ENCODE measurements around the gene USP25. TPM values are rescaled to one million over a fixed set of nuclear protein-coding genes. Genes with fewer than 3 reads are reported as not detected.

The USP25 gene
- total and polyA plus RNA-seq, 2 of the 8 experiments (the other 6 are each of a cell fraction or from before 2014, with no cell fraction given): 11.2 to 48.1 TPM

DNA sequence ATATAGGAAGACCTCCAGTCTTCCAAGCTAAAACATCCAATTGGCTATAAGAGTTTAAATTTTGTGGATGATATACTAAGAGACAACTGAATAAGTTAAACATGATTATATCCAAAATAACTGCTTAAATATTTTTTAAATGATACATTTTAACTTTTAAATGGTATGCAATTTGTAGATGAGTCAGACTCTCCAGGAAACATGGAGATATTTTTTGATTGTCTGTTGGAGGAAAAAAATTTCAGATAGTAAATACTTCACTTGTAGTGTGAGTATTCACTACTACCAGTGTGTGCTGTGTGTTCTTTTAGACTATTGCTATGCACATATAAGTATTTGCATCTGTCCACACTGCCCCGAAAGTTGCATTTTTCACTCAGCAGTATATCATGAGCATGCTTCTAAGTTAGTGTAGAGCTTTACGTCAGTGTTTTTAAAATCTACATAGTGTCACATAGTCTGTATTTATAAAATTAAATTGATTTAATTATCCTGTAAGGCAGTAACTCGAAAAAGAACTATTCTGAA, 91.1 kb downstream of the USP25 start:
- H2AK5ac ChIP-seq (ENCODE audit: low read depth, low read length): no peak overlapping the region
- H3K9ac ChIP-seq (replicated peaks in 1 of 4; ENCODE audit: extremely low read depth in 1 of 4, low read depth in 3 of 4, low read length in 3 of 4): no peak overlapping the region
- no peaks in the 10 kb centered on the region for H3K23me2 ChIP-seq (ENCODE audit: low read depth, low read length)
- no peak overlapping the region for H3K18ac ChIP-seq (ENCODE audit: extremely low read depth, low read length)
- no peak overlapping the region for H3K4me2 ChIP-seq (ENCODE audit: insufficient read depth in 1 of 2, low read depth in 2 of 2, low read length in 2 of 2)
- DNase-seq (ENCODE audit: low read depth in 1 of 2, low spot score in 2 of 2) (no peak), FAIRE-seq (no peak)
- no peak overlapping the region for H2BK5ac ChIP-seq (ENCODE audit: low read depth, low read length)
- no peak overlapping the region for H2BK15ac ChIP-seq (ENCODE audit: low read length)
- no peak overlapping the region for H3K23ac ChIP-seq (ENCODE audit: insufficient read length)
- H4K5ac ChIP-seq (ENCODE audit: insufficient read length, low read depth, low read length): no peak overlapping the region
- 0 out of 7 replicates have a peak, but pooled peaks cover 0 to 2% (median 0%) of the 10 kb centered on the region in 4 experiments for H3K4me1 ChIP-seq (replicated peaks in 1 of 4; ENCODE audit: control insufficient read depth in 3 of 4, insufficient read depth in 4 of 4, low read length in 3 of 4)
- H3K27ac ChIP-seq (ENCODE audit: low read depth, low read length): no peak overlapping the region
- H2AFZ ChIP-seq (ENCODE audit: low read length): no peak overlapping the region
- no peak overlapping the region for H3K56ac ChIP-seq (replicated peaks; ENCODE audit: insufficient read length, low read depth, low read length)
- no peak overlapping the region for H2BK20ac ChIP-seq (ENCODE audit: low read length)
- H2BK120ac ChIP-seq (replicated peaks; ENCODE audit: low read depth, low read length): no peak overlapping the region
- H3K79me1 ChIP-seq (ENCODE audit: low read depth, low read length): no peaks in the 10 kb centered on the region
- no peak overlapping the region for H4K91ac ChIP-seq (replicated peaks; ENCODE audit: insufficient read length, low read length)
- H2BK12ac ChIP-seq (ENCODE audit: low read depth, low read length): no peak overlapping the region
- H3K4me3 ChIP-seq (ENCODE audit: extremely low read depth in 1 of 4, insufficient read depth in 2 of 4, low read depth in 3 of 4, low read length in 4 of 4): no peak overlapping the region
- H3K4ac ChIP-seq (replicated peaks; ENCODE audit: insufficient read length, low read depth, low read length): no peak overlapping the region
- H3K36me3 ChIP-seq (ENCODE audit: control insufficient read depth in 2 of 4, insufficient read depth in 4 of 4, low read length in 3 of 4): peaks cover 0 to 21% (median 4%) of the 10 kb centered on the region in 4 experiments; a peak in 4 of 8 replicates
- no peak overlapping the region for H4K8ac ChIP-seq (ENCODE audit: extremely low read depth, insufficient read depth, low read length)
- no peak overlapping the region for H3K14ac ChIP-seq (ENCODE audit: insufficient read length)
- ChIA-PET POLR2A (ENCODE audit: partially characterized antibody) (interaction anchor here (0.8 kb wide), 1 partner anchor 68 kb away, joined by 3 read pairs; no protein-coding TSS in a partner anchor), CTCF (ENCODE audit: partially characterized antibody) (interaction anchor here (0.7 to 2.1 kb wide), 3 partner anchors 14 to 228 kb away, joined by 3 to 5 read pairs (median 5); no protein-coding TSS in a partner anchor)
- no peaks in the 10 kb centered on the region; a peak in 1 of 4 replicates for H3K9me3 ChIP-seq (ENCODE audit: insufficient read depth in 2 of 2, low read depth in 1 of 2, low read length in 1 of 2)
- WGBS, 2 experiments (ENCODE audit: extremely low coverage in 1 of 2, insufficient coverage in 1 of 2, insufficient read length in 1 of 2, insufficient replicate concordance in 2 of 2, low coverage in 1 of 2, low lambda C conversion rate in 2 of 2, missing lambda C conversion rate in 1 of 2): 93% methylated on average over 3 of the region's 3 CpGs; no CpG with 5 or more reads in 1 of the 2 experiments
- H3K27me3 ChIP-seq (replicated peaks in 1 of 4; ENCODE audit: control insufficient read depth in 3 of 4, extremely low read depth in 1 of 4, insufficient read depth in 3 of 4, low read length in 3 of 4): no peaks in the 10 kb centered on the region
- peaks cover 0 to 1% of the 10 kb centered on the region in 2 experiments for H4K20me1 ChIP-seq (replicated peaks in 1 of 2; ENCODE audit: control insufficient read depth in 1 of 2, insufficient read depth in 2 of 2, low read length in 2 of 2)
- no peaks in the 10 kb centered on the region; a peak in 1 of 4 replicates for H3K79me2 ChIP-seq (ENCODE audit: control insufficient read depth in 1 of 2, insufficient read depth in 2 of 2, low read length in 2 of 2)

All from H1 (cell line).